ENCODE data around the gene PHF12.
A peak's percentile ranks its signal among the peaks of the same experiment; 100 is the strongest.
"Not testable (repeated sequence)": the region's sequence is repeated elsewhere in the genome, so short reads cannot be mapped to it uniquely, and the experiment has no call there.

Gene PHF12

GRCh38 chr17:28948342-28948741 lies 3.0 kb downstream of the PHF12 start:
- no peak for DNase-seq (ENCODE audit: low read depth in 1 of 2, low spot score in 1 of 2)
- no peak for TF ChIP-seq JUND (IDR thresholded peaks at IDR 0.05; ENCODE audit: low read depth)
- in situ Hi-C loops (cut with HindIII; ENCODE audit: low pct_unique_long_range_greater_than_20kb, low sequenced_read_pairs) = no loop called here

- DNase-seq (ENCODE audit: low read depth in 1 of 2, low spot score in 1 of 2) = no peak
- TF ChIP-seq JUND (IDR thresholded peaks at IDR 0.05; ENCODE audit: low read depth) = no peak
- in situ Hi-C loops (cut with HindIII; ENCODE audit: low pct_unique_long_range_greater_than_20kb, low sequenced_read_pairs) = no loop called here
Measured at GRCh38 chr17:28947639-28948038, 3.7 kb downstream of the PHF12 start.

GRCh38 chr17:28946239-28946638 lies 5.1 kb downstream of the PHF12 start:
- peak in 1 of 2 experiments; percentile 82 for DNase-seq (ENCODE audit: low read depth in 1 of 2, low spot score in 1 of 2)
- in situ Hi-C loops (cut with HindIII; ENCODE audit: low pct_unique_long_range_greater_than_20kb, low sequenced_read_pairs) = no loop called here
- TF ChIP-seq JUND (IDR thresholded peaks at IDR 0.05; ENCODE audit: low read depth) = no peak

DNA sequence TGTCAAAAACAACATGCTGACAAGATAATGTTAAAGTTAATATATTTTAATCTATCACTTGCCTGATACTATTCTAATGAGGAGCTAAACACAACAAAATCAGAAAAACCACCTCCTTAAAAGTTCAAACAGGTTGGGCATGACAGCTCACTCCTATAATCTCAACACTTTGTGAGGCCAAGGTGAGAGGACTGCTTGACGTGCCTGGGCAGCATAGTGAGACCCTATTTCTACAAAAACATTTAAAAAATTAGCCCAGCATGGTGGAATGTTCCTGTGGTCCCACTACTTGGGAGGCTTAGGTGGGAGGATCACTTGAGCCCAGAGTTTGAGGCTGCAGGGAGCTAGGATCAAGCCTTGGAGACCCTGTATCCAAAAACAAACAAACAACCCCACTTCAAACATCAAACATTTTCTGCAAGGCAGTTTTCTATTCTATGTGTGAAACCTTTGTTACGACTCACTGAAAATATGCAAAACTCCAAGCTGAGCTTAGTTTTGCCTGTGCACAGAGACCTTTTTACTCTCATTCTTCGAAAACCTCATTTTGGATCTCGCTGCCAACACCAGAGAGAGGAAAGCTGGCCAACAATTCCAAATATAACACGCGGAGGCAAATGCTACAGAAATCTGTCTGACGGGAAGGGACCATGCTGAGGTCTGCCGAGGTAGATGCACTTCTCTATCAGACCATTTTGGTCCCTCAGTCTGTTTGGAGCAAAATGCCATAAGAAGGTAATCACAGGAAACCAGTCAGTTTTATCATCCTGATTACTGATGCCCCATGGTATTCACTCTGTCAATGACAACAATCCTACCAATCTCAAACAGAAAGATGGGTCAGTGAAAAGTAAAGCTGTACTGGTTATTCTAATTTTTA lies 6.2 kb downstream of the PHF12 start:
- in situ Hi-C loops (cut with HindIII; ENCODE audit: low pct_unique_long_range_greater_than_20kb, low sequenced_read_pairs) = no loop called here
- DNase-seq (ENCODE audit: low read depth in 1 of 2, low spot score in 1 of 2) = no peak
- no peak for TF ChIP-seq JUND (IDR thresholded peaks at IDR 0.05; ENCODE audit: low read depth)

- DNase-seq (ENCODE audit: low read depth in 1 of 2, low spot score in 1 of 2) = no peak
- in situ Hi-C loops (cut with HindIII; ENCODE audit: low pct_unique_long_range_greater_than_20kb, low sequenced_read_pairs) = no loop called here
- no peak for TF ChIP-seq JUND (IDR thresholded peaks at IDR 0.05; ENCODE audit: low read depth)
Measured at GRCh38 chr17:28944343-28944742, 7.0 kb downstream of the PHF12 start.

GRCh38 chr17:28942925-28943324 lies 8.4 kb downstream of the PHF12 start:
- TF ChIP-seq JUND (IDR thresholded peaks at IDR 0.05; ENCODE audit: low read depth) = no peak
- in situ Hi-C loops (cut with HindIII; ENCODE audit: low pct_unique_long_range_greater_than_20kb, low sequenced_read_pairs) = no loop called here
- no peak for DNase-seq (ENCODE audit: low read depth in 1 of 2, low spot score in 1 of 2)

DNA sequence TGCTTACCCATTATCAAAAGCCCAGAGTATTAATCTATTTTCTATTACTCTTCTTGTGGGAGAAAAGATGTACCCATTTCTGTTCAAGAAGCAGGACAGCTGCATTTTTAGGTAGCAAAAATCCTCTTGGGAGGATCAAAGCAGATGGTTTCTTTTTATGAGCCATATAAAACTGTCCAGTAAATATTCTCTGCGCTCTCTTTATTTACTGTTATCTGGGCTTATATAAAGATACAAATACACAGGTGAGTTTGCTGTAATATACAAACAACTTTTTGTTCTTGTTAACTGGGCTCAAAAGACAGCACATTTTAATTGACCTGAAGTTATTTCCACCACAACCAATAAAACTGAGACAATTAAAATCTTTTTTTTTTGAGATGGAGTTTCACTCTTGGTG lies 10.1 kb downstream of the PHF12 start:
- DNase-seq (ENCODE audit: low read depth in 1 of 2, low spot score in 1 of 2) = no peak
- in situ Hi-C loops (cut with HindIII; ENCODE audit: low pct_unique_long_range_greater_than_20kb, low sequenced_read_pairs) = no loop called here
- no peak for TF ChIP-seq JUND (IDR thresholded peaks at IDR 0.05; ENCODE audit: low read depth)

DNA sequence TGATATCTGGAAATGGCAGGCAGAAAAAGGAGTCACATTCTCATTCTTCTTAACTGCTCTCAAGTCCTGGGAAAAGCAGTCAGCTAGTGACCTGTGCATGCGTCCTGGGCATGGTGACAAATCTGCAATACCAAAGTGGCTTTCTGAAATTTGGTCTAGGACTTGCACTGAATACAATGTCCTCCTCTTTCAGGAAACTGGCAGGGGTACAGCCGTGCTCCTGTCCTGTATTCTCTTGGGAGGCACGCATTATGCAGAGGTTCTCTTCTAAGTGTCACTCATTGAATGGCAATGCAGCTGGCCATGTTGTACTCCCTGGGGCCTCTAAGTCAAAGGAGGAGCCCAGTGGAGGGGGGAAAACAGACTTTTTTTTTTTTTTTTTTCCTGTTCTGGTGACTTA lies 10.6 kb downstream of the PHF12 start:
- no peak for DNase-seq (ENCODE audit: low read depth in 1 of 2, low spot score in 1 of 2)
- TF ChIP-seq JUND (IDR thresholded peaks at IDR 0.05; ENCODE audit: low read depth) = no peak
- in situ Hi-C loops (cut with HindIII; ENCODE audit: low pct_unique_long_range_greater_than_20kb, low sequenced_read_pairs) = no loop called here

DNA sequence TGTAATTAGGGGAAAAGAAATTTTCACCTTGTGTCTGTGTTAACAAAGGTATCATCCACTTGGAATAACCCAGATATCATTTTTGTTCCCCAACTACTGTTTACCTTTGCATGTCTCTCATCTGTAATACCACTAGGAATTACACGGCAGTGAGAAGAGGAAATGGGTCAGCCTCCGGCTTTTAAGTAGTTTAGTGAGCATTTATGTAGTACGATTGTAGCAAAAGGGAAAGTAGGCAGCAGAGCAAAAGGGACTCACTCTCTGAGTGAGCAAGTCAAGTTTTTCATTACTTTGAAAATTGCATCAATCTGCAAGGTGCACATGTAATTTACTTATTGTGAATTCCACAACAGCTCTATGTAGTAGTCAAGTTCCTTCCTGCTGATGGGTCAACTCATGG lies 11.2 kb downstream of the PHF12 start:
- DNase-seq (ENCODE audit: low read depth in 1 of 2, low spot score in 1 of 2) = no peak
- in situ Hi-C loops (cut with HindIII; ENCODE audit: low pct_unique_long_range_greater_than_20kb, low sequenced_read_pairs) = no loop called here
- no peak for TF ChIP-seq JUND (IDR thresholded peaks at IDR 0.05; ENCODE audit: low read depth)

DNA sequence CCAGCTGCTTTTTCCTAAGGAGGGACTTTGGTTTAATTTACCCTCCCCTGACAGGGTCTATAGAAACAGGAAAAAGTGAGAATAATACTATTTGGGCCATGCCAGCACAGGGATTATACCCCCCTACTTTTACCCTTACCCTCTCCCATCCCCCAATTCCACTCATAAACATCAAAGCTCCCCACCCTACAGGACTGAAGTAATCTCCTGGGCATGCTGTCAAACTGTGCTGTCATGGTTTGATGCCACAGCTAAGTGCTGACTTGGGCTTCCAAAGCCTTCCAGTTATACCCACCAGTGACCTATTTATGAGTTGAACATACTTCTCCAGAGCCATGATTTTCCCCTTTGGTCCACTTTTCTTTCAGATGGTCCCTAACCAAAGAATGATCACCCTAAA lies 12.8 kb downstream of the PHF12 start:
- DNase-seq (ENCODE audit: low read depth in 1 of 2, low spot score in 1 of 2) = no peak
- TF ChIP-seq JUND (IDR thresholded peaks at IDR 0.05; ENCODE audit: low read depth) = no peak
- in situ Hi-C loops (cut with HindIII; ENCODE audit: low pct_unique_long_range_greater_than_20kb, low sequenced_read_pairs) = no loop called here

GRCh38 chr17:28937044-28937729 lies 14.1 kb downstream of the PHF12 start:
- TF ChIP-seq JUND (IDR thresholded peaks at IDR 0.05; ENCODE audit: low read depth) = no peak
- peak in 1 of 2 experiments; percentile 67 for DNase-seq (ENCODE audit: low read depth in 1 of 2, low spot score in 1 of 2)
- in situ Hi-C loops (cut with HindIII; ENCODE audit: low pct_unique_long_range_greater_than_20kb, low sequenced_read_pairs) = no loop called here

- no peak for DNase-seq (ENCODE audit: low read depth in 1 of 2, low spot score in 1 of 2)
- in situ Hi-C loops (cut with HindIII; ENCODE audit: low pct_unique_long_range_greater_than_20kb, low sequenced_read_pairs) = no loop called here
- no peak for TF ChIP-seq JUND (IDR thresholded peaks at IDR 0.05; ENCODE audit: low read depth)
Measured at GRCh38 chr17:28935744-28936460, 15.4 kb downstream of the PHF12 start.

- DNase-seq (ENCODE audit: low read depth in 1 of 2, low spot score in 1 of 2); in situ Hi-C loops (cut with HindIII; ENCODE audit: low pct_unique_long_range_greater_than_20kb, low sequenced_read_pairs): not testable (repeated sequence)
Measured at GRCh38 chr17:28934508-28934907, 16.8 kb downstream of the PHF12 start.

All from T47D (cell line).